KOPT-K1 (cell line): Measurements from ENCODE around the gene CDH15.

Experiments
- H3K27ac ChIP-seq: fragments of 200-600 bp; sonication (generic); 2 replicates; pipeline ENCODE4 v1.5.1; 2016; ENCODE audit warnings: antibody characterized with exemption, mild to moderate bottlenecking, low read depth, low read length; ENCODE audit not compliant: poor library complexity, severe bottlenecking
- H3K36me3 ChIP-seq: fragments of 200-600 bp; sonication (generic); 2 replicates; pipeline ENCODE4 v1.5.1; 2017; ENCODE audit warnings: antibody characterized with exemption, mild to moderate bottlenecking, low read length, moderate library complexity; ENCODE audit not compliant: insufficient read depth
- H3K9me3 ChIP-seq: fragments of 200-600 bp; sonication (generic); 2 replicates; pipeline ENCODE4 v1.5.1; 2017; ENCODE audit warnings: antibody characterized with exemption, low read length, mild to moderate bottlenecking; ENCODE audit not compliant: insufficient read depth, poor library complexity, severe bottlenecking

Gene CDH15

DNA sequence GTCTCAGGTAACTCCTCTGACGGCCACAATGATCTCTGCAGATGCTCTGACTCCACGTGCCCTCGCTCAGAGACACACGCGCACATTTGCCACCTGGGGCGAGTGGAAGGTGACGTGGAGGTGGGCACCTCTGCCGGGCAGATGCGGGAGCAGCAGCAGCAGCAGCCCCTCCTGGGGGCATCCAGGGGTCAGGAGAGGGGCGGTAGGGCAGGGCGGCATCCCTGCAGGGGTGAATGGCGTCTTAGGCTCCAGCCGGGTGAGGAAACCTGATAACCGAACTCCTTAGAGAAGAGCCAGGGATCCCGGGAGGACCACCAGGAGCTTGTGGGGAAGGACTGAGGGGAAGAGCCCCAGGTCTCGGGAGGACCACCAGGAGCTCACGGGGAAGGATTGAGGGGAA lies 34.6 kb upstream of the CDH15 start:
- H3K36me3 ChIP-seq = peaks cover 98% of the 10 kb centered on the region
- no peak overlapping the region for H3K27ac ChIP-seq
- H3K9me3 ChIP-seq = no peaks in the 10 kb centered on the region

DNA sequence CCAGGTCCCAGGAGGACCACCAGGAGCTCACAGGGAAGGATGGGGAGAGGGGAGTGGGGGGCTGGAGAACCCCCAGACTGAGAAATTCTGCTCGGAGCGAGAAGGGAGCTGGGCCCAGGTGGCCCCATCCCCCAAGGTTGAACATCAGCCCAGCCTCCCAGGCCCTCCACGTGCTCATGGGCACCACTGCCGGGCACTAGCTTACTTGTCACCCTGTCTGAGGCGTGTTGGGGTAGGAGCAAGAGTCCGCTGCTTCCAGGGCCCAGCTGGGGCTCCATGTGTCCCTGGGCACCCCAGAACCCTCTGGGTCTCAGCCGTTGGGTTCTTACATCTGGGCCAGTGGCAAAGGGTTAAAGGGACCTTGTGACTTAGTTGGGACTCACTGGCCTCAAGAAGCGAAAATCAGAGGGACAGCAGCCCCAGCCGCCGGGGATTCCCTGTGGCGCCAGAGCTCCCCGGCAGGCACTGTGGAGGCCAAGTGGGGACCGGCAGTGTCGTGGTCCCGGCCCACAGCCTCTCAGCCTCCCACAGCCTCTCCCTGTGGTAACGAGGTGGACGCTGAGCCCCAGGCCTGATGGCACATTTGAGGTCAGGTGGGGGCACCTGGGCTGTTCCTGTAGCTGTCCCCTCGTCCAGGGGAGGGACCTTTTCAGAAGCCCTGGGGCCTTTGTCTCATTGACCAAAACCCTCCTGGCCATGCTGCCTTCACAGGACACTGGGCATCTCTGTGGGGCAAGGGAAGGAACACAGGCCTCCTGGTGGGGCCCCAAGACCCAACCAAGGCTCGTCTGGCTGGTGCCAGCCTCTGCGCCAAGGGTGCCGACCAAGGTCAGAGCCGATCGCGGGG lies 33.7 kb upstream of the CDH15 start:
- no peak overlapping the region for H3K27ac ChIP-seq
- H3K36me3 ChIP-seq = peaks cover 98% of the 10 kb centered on the region
- no peaks in the 10 kb centered on the region for H3K9me3 ChIP-seq

DNA sequence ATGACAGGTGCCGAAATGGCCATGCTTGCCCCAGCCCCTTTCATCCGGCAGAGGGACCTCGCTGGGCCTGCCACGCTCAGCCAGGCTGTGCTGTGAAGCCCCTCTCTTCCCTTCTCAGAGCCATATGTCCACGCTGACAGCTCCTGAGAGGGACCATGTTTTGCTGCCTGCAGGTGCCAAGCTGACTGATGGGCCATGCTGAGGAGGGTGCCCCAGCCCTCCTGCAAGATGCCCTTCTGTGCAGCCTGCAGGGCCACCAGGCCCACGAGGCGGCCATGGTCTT lies 33.1 kb upstream of the CDH15 start:
- H3K9me3 ChIP-seq = no peaks in the 10 kb centered on the region
- peaks cover 98% of the 10 kb centered on the region for H3K36me3 ChIP-seq
- H3K27ac ChIP-seq = no peak overlapping the region

DNA sequence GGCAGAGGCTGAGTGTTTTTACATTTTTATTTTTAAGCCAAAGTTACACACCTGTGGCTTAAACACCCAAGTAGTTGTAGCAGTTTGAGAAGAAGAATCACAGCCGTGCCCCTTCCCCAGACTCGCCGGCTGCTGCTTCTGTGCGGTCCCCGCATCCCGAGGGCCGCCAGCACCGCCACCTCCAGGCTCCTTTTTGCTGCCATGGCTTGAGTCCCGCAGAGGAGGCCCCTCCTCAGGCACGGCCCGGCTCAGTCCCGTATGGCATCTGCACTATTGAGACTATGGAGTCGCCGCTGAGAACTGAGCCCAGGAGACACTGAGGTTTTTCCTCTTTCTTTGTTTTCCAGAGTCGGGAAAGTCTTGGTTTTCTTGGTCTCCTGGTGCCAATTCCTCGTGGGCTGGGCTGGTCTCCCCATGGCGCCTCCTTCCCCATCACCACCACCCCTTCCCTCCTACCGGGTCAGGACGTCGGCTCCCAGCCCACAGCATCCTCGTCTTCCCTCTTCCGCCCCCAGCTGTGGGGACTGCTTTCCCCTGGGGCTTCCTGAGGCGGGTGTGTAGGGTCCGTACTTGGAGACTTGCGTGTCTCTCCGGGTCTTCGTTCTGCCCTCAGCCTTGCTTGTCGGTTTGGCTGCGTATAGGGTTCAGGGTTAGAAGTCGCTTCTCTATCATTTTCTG lies 32.6 kb upstream of the CDH15 start:
- Histone ChIP-seq H3K27ac (no peak overlapping the region), H3K36me3 (peaks cover 98% of the 10 kb centered on the region), H3K9me3 (no peaks in the 10 kb centered on the region)

DNA sequence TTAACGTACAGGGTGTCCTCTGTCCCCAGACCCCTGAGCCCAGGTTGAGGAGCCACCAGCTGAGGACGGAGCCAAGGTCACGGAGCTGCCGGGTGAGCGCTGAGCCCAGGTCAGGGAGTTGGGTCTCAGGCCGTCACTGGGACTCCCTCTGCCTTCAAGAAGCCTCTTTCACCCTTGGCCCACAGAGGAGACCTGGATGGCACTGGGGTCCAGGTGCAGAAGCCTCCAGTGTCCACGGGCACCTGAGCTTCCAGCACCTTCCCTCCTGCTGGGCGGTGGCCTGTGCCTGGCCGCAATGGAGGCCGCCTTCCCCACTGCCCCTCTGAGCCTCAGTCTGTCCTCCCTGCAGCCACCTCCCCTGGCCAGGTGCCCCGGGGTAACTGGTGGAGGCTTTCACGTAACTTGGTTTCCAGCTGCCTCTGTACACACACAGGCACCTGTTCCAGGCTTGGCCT lies 31.6 kb upstream of the CDH15 start:
- H3K9me3 ChIP-seq = no peaks in the 10 kb centered on the region
- H3K36me3 ChIP-seq = peaks cover 98% of the 10 kb centered on the region
- no peak overlapping the region for H3K27ac ChIP-seq

DNA sequence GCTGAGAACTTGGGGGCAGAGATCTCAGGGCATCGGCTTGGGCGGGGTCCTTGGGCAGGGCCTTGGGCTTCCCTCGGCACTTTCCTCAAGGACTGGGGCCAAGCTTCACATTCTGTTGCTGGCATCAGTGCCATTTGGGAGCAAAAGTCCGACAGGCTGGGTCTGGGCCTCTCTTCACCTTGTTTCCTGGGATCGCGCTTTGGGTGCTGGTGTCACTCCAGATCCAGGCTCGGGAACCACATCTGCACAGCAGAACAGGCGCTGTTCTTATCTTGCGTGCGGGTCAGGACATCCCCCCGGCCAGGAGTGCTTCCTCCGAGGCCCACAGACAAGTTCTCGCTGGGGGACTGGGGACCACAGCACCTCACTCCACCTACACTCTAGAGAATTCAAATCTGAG lies 31.1 kb upstream of the CDH15 start:
- H3K36me3 ChIP-seq = peaks cover 98% of the 10 kb centered on the region
- H3K9me3 ChIP-seq = no peaks in the 10 kb centered on the region
- no peak overlapping the region for H3K27ac ChIP-seq

DNA sequence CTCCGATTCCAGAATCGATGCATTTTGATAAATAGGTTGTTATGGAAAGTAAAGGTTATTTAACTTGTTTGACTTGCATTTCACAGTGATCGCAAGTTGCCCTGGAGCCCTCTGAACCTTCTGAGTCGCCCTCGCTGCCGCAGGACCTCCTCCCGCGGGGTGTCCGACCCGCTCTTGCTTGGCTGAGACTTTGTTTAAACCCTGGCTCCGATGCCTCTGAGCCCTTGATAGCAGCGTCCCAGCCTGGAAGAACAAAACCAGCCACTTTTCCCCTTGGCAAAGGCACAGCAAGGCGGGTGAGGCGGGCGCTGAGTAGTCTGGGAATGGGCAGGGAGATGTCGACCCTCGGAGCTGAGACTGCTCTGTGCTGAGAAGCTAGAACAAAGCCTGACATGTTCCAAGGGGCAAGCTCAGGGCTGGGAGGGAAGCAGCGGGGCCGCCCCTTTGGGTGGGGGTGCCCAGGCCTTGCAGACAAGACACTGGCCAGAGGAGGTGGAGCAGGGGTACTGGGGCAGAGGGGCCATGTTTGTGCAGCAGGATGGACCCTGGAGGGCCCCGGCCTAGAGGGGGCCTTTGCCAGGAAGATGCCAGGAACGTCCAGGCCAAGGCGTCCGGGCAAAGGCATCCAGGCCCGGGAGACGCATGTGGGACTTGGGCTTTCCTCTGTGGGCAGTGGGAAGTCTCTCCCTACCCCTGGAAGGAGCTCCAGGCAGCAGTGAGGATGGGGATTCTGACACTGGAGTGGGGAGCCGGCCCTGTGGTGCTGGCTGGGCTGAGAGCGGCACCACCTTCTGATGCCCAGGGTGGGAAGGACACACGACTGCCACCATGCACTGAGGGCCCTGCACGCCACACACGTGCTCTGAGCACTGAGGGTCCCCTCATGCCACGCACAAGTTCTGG lies 30.3 kb upstream of the CDH15 start:
- Histone ChIP-seq H3K36me3 (peaks cover 98% of the 10 kb centered on the region), H3K9me3 (peaks cover 7% of the 10 kb centered on the region), H3K27ac (no peak overlapping the region)

DNA sequence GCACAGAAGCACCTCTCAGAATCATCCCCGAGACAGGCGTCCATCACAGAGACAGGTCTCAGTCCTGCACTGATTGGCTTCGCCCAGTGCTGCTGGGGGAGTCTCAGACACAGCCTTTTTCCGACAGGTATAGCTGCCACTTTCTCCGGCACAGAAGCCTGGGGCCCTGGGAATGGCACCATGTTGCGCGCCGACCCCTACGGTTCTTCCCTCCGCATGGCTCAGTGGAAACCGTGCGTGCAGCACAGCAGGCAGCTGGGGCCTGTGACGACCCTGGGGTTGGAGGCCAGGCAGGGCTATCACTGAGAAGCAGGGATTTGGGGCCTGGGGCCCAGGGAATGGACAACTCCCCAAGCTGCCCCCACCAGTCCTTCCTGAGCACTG lies 29.7 kb upstream of the CDH15 start:
- peaks cover 98% of the 10 kb centered on the region for H3K36me3 ChIP-seq
- peaks cover 13% of the 10 kb centered on the region for H3K9me3 ChIP-seq
- no peak overlapping the region for H3K27ac ChIP-seq

DNA sequence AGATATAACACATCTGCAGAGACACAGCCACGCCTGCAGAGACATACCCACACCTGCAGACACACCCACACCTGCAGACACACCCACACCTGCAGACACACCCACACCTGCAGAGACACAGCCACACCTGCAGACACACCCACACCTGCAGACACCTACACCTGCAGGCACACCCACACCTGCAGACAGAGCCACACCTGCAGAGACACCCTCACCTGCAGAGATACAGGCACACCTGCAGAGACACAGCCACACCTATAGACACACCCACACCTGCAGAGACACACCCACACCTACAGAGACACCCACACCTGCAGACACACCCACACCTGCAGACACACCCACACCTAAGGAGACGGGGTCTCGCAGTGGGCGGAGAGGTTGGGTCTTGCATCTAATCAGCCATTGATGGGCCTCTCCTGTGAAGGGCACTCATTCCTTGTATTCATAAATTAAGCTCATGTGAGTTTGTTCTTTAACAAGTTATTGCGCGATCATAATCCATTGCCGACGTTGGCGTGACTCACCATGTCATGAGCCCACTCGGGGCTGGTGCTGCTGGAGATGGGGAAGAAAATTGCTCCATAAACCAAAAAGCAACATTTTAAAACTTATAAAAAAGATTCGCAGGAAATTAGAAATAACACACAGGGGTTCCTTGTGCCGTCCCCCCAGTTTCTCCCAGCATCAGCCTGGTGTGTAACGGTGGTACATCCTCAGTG lies 28.9 kb upstream of the CDH15 start:
- H3K27ac ChIP-seq = no peak overlapping the region
- H3K9me3 ChIP-seq = peaks cover 18% of the 10 kb centered on the region
- peaks cover 98% of the 10 kb centered on the region for H3K36me3 ChIP-seq

DNA sequence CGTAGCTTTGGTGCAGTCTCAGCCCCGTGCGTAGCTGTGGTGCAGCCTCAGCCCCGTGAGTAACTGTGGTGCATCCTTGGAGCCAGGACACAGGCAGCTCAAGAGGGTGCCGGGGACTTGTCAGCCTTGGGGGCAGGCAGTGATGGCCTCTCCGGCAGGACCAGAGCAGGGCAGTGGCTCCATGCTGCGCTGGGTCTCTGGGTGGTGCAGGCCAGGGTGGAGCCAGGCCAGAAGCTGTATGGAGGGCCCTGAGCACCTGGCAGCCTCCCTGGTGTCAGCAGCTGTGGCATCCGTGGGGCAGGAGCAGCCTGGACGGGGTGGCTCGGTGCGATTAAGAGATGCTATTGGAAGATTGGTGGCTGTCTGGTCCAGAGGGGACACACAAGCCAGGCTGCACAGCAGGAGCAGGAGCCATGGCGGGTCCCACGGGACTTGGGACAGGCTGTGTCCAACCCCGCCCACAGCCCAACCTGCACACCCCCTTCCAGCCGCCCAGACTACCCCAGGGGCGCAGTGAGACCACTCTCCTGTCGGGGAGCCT lies 28.3 kb upstream of the CDH15 start:
- H3K9me3 ChIP-seq = peaks cover 25% of the 10 kb centered on the region
- no peak overlapping the region for H3K27ac ChIP-seq
- peaks cover 98% of the 10 kb centered on the region for H3K36me3 ChIP-seq

DNA sequence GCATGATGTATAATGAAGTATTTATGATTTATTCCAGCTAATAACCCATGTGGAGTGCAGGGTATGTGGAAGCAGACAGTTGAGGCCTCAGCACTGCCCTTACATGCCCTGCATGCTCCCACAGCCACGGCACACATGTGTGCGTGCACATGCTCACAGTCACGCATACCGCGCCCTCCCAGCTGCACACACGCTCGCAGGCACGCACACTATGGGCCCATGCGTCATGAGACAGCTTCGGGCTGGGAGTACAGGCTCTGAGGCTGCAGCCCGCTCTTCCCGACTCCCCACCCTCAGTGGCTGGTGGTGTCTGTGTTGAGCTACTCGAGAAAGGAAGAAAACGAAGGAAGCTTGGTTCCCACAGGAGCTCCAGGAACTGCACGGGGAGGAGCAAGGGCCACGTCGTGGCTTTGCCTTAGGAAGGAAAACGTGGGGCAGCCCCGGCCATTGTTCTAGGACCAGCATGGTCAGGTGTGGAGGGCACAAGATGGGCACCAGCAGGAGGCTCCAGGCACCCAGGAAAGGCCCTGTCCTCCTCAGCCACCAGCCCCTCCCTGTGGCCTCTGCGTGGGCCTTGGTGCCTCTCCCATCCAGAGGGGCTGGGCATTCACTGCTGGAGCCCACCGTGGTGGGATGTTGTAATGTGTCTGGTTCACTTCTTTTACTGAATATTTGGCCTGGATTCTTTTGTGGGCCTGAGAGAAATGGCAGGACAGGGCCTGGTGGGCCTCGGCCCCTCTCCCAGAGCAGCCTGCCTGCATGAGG lies 27.5 kb upstream of the CDH15 start:
- Histone ChIP-seq H3K9me3 (peaks cover 33% of the 10 kb centered on the region), H3K27ac (no peak overlapping the region), H3K36me3 (peaks cover 98% of the 10 kb centered on the region)

DNA sequence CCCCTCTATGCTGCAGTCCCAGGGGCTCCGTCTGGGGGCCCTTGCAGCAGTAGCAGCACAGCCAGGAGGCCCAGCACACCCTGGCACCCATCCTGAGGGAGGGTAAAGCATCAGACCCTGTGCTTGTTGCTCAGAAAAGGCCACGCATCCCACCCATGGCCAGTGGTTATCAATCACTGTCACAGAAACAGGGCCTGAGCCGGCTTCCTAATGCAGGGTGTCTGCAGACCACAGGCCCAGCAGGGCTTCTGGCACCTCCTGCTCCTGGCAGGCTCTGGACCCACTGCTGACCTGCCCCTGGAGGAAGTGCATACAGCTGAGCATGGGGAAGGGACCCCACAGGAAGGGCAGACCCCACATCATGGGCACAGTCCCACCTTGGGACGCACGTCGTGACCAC lies 26.9 kb upstream of the CDH15 start:
- peaks cover 39% of the 10 kb centered on the region for H3K9me3 ChIP-seq
- H3K36me3 ChIP-seq = peaks cover 98% of the 10 kb centered on the region
- no peak overlapping the region for H3K27ac ChIP-seq

DNA sequence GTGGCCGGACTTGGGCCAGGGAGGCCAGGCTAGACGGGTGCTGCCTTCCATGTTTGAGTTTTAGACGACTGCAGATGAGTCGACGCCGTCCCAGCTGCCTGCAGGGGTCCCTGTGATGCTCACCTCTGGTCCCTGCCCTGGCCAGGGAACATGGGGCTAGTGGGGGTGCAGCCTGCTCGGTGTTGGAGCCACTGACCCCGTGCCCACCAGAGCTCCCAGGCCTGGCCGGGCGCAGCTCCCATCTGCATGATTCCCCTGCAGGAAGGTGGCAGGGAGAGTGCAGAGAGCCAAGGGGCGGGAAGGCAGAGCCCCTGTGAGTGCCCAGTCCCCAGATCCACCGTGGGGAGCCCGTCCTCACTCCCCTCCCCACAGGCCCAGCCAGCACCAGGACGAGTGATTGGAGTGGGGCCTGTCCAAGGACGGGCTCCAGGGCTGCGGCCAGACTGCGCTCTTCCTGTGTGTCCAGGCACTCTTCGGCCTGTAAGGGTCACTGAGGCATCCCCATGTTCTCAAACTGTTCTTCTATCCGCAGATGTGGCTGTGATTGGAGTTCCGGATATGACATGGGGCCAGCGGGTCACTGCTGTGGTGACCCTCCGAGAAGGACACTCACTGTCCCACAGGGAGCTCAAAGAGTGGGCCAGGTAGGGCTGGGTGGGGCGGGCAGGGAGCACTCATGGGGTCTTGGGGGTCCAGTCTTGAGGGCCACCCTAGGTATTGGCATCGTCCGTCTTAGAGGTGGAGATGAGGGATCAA lies 26.0 kb upstream of the CDH15 start:
- Histone ChIP-seq H3K9me3 (peaks cover 44% of the 10 kb centered on the region), H3K27ac (no peak overlapping the region), H3K36me3 (peaks cover 98% of the 10 kb centered on the region)
